ENCODE measurements around the gene LYPD3. TPM values are rescaled to one million over a fixed set of nuclear protein-coding genes. Genes with fewer than 3 reads are reported as not detected.
A peak's percentile ranks its signal among the peaks of the same experiment; 100 is the strongest.
"Not testable (repeated sequence)": the region's sequence is repeated elsewhere in the genome, so short reads cannot be mapped to it uniquely, and the experiment has no call there.

Gene LYPD3
- total RNA-seq, 1 donor from 2014 or later = not detected

DNA sequence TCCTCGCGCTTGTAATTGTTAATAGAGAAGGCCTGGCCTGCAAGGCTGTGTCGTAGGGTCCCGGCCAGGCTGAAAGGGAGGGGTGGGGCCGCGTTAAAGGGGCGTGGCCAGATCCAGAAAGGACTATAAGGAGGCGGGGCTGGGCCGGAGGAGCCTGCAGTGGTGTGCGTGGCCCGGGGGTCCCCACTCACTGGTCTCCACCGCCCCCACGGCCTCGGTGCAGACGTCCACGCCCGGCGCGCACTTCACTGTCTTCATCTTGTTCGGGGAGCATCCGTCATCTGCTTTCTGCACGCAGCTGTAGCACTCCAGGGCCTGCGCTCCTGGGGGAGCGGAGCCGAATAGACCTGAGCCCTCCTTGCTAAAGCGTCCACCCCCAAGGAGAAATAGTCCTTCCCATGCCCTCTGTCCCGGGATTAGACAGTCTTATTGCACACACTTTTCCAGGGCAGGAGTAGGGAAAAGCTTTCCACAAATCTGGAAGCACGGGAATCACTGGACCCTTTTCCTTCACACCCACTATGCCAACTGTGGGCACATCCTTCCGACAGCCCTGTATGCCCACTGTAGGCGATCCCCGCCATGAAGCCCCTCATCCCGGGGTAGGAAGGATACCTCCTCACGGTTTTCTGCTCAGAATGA is 1.2 kb downstream of the LYPD3 start:
- intact Hi-C loops (cut with DNase I) = loop anchor here (5.0 kb wide), 1 partner anchor 38 kb away; the partner anchor contains the start of gene PHLDB3
- DNase-seq (ENCODE audit: low spot score) = peak; percentile 84

DNA sequence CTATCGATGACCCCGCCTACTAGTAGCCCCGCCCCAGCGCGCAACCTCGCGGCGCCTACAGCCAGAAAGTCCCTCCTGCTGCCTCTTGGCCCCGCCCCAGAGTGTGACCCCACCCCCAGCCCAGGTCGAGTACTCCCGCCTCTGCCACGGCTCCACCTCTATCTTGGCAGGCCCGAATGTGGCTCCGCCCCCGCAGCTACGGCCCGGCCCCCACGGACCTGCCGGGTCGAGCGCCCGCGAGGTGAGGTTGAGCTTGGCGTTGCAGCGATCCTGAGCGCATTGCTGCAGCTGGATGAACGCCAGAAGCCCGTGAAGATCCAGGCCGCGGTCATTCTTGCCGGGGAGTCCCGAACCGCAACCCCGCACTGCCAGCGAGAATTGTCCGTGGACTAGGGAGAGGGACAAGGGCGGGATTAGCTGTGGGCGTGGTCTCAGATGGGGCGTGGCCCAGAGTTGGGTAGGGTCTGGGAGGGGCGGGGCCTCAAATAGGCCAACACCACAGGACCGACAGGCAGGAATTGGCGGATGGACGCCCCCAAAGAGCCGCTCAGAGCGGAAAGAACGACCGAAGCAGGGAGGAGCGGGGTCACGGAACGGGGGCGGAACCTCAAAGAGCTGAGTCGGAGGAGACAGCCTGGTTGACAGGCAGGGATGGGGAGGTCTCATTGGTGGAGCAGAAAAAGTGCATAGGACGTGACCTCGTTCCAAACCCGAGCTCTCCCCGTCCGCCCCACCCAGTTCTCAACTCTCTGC is 1.9 kb downstream of the LYPD3 start:
- DNase-seq (ENCODE audit: low spot score) = peak; percentile 99
- intact Hi-C loops (cut with DNase I) = loop anchor here (5.0 kb wide), 1 partner anchor 39 kb away; the partner anchor contains the start of gene PHLDB3

DNA sequence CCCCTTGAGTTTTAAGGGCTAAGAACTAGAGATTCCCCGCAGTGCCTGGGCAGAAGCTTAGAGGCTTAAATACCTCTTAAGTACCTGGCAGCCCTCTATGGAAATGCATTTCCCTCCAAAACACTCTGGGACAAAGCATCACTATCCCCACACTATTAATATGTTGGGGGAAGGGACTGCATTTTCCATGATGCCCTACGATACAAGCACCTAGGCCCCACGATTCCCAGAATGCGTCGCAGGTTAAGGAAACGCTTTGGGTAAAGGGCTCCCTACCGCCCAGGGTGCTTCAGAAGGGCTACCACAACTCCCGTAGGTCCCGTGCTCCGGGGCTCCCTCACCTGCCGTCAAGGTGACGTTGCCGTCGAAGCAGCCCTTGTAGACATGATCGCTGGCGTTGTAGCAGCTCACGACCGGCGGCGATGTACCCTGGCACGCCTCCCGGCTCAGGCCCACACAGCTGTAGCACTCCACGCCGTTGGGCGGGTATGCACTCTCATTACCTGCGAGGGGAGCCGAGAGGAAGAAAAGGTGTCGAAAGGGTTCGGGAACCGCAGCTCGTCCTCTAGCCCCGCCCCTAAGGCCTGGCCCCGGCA is 2.5 kb downstream of the LYPD3 start:
- DNase-seq (ENCODE audit: low spot score) = no peak
- intact Hi-C loops (cut with DNase I) = loop anchor here (5.0 kb wide), 1 partner anchor 39 kb away; the partner anchor contains the start of gene PHLDB3

- no peak for DNase-seq (ENCODE audit: low spot score)
- intact Hi-C loops (cut with DNase I) = loop anchor here (5.0 kb wide), 1 partner anchor 40 kb away; the partner anchor contains the start of gene PHLDB3
Measured at GRCh38 chr19:43462383-43462782, 3.0 kb downstream of the LYPD3 start.

DNA sequence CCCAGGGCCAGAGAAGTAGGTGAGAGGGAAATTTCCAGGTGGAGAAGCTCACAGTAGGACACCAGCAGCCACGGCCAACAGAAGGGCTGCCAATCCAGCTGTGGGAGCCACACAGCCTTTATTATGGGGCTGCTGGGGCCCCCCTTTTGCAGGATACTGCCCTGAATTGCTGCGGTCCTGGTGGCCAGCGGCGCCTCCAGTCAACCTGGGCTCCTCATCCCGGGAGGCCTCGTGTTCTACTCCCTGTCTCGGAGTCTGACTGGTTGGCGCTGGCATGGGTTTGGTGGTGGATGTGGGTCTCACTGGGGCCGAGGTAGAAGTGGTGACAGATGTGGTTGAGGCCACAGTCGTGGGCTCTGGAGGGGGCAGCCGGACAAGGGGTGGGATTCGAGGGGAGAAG is 4.1 kb downstream of the LYPD3 start:
- DNase-seq (ENCODE audit: low spot score) = no peak
- intact Hi-C loops (cut with DNase I) = loop anchor here (5.0 kb wide), 1 partner anchor 41 kb away; the partner anchor contains the start of gene PHLDB3

DNA sequence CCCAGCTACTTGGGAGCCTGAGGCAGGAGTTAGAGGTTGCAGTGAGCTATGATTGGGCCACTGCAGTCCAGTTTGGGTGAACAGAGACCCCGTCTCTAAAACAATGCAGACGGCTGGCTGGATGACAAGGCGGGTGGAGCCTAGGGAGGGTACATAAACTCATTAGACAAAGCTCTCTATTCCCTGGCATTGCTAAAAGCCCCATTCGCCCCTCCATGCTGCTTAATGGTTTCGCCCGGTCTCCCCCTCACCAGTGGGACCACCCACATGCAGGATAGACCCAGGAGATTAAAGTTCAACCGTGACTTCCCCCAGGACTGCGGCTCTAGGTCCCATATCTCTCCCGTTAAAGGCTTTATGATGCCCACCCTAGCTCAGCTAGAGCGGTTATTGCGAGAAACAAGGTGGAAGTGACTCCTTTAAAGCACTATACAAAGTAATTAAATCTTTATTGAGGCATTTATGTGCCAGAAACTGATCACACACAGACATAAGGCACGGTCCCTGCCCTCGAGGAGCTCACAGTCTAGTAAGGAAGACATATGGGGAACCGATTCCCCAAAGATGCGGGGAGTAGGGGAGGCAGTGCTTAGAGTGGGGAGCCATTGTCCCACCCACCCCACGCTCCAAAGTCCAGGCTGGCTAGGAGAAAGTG is 4.9 kb downstream of the LYPD3 start:
- intact Hi-C loops (cut with DNase I) = loop anchor here (5.0 kb wide), 1 partner anchor 42 kb away; the partner anchor contains the start of gene PHLDB3
- DNase-seq (ENCODE audit: low spot score) = no peak

GRCh38 chr19:43457809-43458208 is 7.6 kb downstream of the LYPD3 start:
- no peak for DNase-seq (ENCODE audit: low spot score)
- intact Hi-C loops (cut with DNase I) = no loop called here

DNA sequence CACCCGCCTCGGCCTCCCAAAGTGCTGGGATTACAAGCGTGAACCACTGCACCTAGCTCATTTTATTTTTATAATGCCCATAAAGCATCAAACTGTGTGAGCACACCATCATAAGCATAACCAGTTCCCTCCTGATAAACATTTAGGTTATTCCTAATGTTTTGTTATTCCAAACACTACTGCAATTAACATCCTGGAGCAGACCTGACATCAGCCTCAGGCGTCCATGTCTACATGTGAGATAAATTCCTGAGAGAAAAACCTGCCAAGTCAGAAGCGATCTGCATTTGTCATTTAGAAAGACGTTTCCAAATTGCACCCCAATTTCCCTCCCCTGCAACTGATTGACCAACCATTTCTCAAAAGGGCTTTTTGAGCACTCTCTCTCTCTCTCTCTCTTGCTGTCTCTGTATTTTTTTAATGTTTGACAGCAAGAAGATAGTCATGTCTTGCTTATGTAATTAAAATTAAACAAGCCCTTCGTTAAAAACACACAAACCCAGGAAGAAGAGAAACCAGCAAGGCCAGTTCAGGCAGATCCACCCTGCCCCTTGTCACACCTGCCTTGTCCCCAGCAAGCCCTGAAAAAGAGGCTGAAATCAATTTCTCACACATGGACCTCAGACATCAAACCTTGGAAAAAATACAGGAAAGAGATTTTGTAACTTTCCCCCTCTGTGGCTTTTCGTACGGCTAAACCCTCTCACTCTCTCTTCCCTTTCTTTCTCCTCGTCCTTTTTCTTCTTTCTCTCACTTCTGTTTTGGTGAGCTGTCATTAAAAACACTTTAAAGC is 9.9 kb downstream of the LYPD3 start:
- intact Hi-C loops (cut with DNase I) = no loop called here
- no peak for DNase-seq (ENCODE audit: low spot score)

- intact Hi-C loops (cut with DNase I) = no loop called here
- no peak for DNase-seq (ENCODE audit: low spot score)
Measured at GRCh38 chr19:43454031-43454430, 11.4 kb downstream of the LYPD3 start.

GRCh38 chr19:43452582-43452981 is 12.8 kb downstream of the LYPD3 start:
- intact Hi-C loops (cut with DNase I) = no loop called here

GRCh38 chr19:43450545-43450997 is 14.8 kb downstream of the LYPD3 start:
- no peak for DNase-seq (ENCODE audit: low spot score)
- intact Hi-C loops (cut with DNase I) = no loop called here

More at GRCh38 chr19:43452582-43452981, 12.8 kb downstream of the LYPD3 start:
- no peak for DNase-seq (ENCODE audit: low spot score)

DNA sequence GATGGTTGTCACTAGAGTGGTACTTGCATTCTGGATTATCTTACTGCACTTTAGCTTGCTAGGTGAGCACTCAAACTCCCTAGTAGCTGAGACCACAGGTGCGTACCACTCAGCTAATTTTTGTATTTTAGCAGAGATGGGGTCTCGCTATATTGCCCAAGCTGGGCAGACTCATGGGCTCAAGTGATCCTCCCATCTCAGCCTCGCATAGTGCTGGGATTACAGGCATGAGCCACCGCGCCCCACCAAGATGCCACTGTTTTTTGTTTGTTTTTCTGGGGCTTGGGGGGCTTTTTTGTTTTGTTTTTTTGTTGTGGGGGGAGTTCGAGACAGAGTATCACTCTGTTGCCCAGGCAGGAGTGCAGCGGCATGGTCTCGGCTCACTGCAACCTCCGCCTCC is 17.8 kb downstream of the LYPD3 start:
- no peak for DNase-seq (ENCODE audit: low spot score)
- intact Hi-C loops (cut with DNase I) = loop anchor here (1.0 to 5.0 kb wide), 2 partner anchors 72 to 205 kb away; no protein-coding TSS in a partner anchor

DNA sequence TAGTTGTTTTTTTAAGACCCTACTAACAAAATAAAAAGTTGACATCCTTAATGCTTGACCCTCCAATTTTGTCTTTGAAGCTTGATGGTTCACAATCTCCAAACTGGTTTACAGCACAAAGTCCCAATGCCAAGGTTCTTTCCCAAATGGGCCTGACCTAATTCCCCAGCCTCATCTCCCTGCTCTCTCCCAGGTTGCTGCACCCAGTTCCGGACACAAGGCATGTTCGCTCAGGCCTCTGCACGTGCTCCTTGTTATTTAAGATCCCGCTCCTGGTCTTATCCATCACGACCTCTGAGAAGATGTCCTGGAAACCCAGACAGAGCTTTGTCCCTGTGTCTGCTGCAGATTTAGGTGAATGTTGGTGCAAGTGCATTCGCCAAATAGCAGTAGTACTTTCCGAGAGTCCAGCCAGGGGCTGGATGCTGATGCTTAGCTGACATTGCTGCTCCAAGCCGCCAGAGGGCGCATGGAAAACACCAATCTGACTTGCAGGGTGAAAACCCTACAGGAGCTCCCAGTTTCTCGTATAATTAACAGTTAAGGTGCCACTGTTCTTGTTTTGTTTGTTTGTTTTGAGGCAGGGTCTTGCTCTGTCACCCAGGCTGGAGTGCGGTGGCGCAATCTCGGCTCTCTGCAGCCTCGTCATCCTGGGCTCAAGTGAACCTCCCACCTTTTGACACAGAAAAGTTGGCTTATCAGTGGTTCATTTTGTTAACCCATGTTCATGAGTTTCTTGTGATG is 18.5 kb downstream of the LYPD3 start:
- DNase-seq (ENCODE audit: low spot score) = peak; percentile 90
- intact Hi-C loops (cut with DNase I) = loop anchor here (1.0 to 5.0 kb wide), 2 partner anchors 72 to 205 kb away; no protein-coding TSS in a partner anchor

DNA sequence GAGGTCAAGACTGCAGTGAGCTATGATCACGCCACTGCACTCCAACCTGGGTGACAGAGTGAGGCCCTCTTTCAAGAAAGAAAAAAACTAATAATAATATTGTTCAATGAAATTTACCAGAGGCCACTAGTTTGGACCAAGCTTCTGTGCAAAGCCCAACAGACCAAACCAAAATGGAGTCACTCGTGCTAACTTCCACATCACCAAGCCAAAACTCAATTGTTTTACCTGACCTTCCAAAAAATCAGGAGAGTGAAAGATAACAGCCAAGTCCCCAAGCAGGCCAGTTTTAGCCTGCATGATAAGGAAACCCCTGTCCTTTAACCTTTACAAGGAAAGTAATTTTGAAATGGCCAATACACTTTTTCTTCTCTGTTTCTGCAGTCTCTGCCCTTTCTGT is 20.0 kb downstream of the LYPD3 start:
- DNase-seq (ENCODE audit: low spot score) = no peak
- intact Hi-C loops (cut with DNase I) = loop anchor here (5.0 kb wide), 1 partner anchor 207 kb away; no protein-coding TSS in a partner anchor

- no peak for DNase-seq (ENCODE audit: low spot score)
- intact Hi-C loops (cut with DNase I) = loop anchor here (5.0 kb wide), 1 partner anchor 208 kb away; no protein-coding TSS in a partner anchor
Measured at GRCh38 chr19:43444531-43445287, 20.7 kb downstream of the LYPD3 start.

GRCh38 chr19:43444091-43444490 is 21.3 kb downstream of the LYPD3 start:
- DNase-seq (ENCODE audit: low spot score); intact Hi-C loops (cut with DNase I): not testable (repeated sequence)

DNA sequence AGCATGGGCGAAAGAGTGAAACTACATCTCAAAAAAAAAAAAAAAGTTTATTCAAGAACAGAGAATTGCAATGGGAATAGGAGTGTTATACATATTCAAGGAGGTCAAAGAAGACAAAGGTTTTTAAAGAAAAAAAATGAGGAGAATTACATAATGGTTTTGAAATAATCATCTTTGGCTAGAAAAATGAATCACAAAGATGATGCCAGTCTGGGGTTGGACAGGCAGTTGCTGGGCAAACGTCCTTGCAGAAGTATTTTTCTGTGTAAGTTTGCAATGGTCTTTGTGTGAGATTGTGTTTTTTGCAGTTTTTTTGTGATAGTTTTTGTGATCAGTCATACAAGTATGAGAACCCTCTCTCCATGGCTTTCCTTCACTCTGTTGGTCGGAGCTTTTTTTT is 23.7 kb downstream of the LYPD3 start:
- intact Hi-C loops (cut with DNase I) = no loop called here
- DNase-seq (ENCODE audit: low spot score) = no peak
